Endothelial cell of umbilical vein (primary cell): ENCODE measurements around the gene CLNS1A.

Source experiments
- CTCF ChIP-seq, 2 donors: IDR thresholded peaks; 1 replicate in 1 of 2; 2 replicates in 1 of 2; pipeline ENCODE4 v1.5.1; 2011; ENCODE audit warnings: low read length in 2 of 2, mild to moderate bottlenecking in 2 of 2, moderate library complexity in 2 of 2, control low read depth in 1 of 2, inconsistent platforms in 1 of 2, low read depth in 1 of 2; ENCODE audit not compliant: insufficient read depth in 1 of 2; ENCODE audit errors: extremely low read depth in 1 of 2
- POLR2A ChIP-seq: IDR thresholded peaks from 2 replicates; pipeline ENCODE4 v1.6.1; 2012; ENCODE audit warnings: low read depth, mild to moderate bottlenecking, control low read depth, low read length

- TF ChIP-seq POLR2A (no peak), CTCF (IDR thresholded peaks at IDR 0.05; ENCODE audit: extremely low read depth in 1 of 2, insufficient read depth in 1 of 2, low read depth in 1 of 2, low read length in 2 of 2) (no peak)
These were observed 67.9 kb downstream of the CLNS1A start for GRCh38 chr11:77569676-77570070.
